Superior temporal gyrus (tissue), 1 donor: ENCODE results near the gene PAK5.
A peak's percentile ranks its signal among the peaks of the same experiment; 100 is the strongest.

Source experiments
- DNase-seq: peaks from one replicate; pipeline ENCODE4 v3.0.0-alpha.2; 2016; ENCODE audit errors: extremely low spot score

PAK5 gene

GRCh38 chr20:9496155-9496554 lies 342.7 kb downstream of the PAK5 start:
- DNase-seq = no peak

DNA sequence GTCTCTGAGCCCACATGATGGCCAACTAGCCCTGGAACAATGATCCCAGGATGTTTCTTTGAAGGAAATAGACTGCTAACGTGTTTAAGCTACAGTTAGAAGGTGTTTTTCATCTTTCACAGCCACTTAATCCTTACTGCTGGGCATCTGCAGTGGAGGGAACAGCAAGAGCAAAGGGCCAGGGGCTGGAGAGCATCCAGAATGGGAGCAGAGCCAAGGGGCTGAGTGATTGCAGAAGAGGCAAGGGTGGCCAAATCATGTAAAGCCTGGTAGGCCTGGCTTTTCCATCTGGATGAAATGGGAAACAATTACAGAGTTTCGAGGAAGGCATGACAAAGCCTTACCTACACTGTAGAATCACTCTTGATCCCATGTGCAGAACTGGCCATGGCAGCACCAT lies 343.2 kb downstream of the PAK5 start:
- DNase-seq = no peak

- no peak for DNase-seq
Measured at GRCh38 chr20:9493803-9494202, 345.1 kb downstream of the PAK5 start.

GRCh38 chr20:9492067-9492466 lies 346.8 kb downstream of the PAK5 start:
- no peak for DNase-seq

GRCh38 chr20:9491324-9491723 lies 347.6 kb downstream of the PAK5 start:
- no peak for DNase-seq

- DNase-seq = no peak
Measured at GRCh38 chr20:9490631-9491030, 348.2 kb downstream of the PAK5 start.

DNA sequence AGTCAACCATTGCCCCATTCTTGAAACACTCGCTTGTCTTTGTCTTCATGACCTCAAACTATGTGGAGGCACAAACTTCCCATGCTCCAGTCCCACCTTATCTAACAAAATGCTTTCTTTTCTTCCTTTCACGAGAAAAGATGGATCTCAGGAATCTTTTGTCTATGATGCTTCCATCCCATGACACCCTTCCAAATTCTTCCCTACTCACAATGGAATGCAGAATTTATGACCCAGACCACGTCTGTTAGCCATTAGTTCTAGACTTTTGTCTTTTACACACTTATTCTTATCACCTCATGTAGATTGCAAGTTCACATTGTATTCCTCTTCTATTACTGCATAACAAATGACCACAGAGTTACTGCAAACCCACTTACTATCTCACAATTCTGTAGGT lies 348.7 kb downstream of the PAK5 start:
- no peak for DNase-seq

DNA sequence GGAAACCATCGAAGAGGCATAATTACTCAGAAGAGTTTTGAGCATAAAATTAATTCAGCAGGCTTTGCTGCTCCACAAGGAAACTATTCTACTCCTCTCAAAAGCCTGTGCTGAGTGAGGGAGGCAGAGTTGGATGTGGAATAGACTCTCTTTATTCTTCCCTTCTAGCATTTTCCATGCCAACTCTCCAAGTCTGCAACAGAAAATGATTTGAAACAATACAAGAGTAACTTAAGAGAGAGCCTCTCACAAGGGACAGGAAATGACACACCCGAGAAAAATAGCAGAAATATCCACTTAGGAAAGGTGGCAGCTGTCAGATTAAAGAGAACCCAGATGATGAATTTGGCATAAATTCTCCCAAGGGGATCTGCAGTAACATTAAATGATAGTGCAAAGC lies 350.8 kb downstream of the PAK5 start:
- DNase-seq = peak; percentile 63
